ENCODE data around the gene ACAP2. TPM values are rescaled to one million over a fixed set of nuclear protein-coding genes. Genes with fewer than 3 reads are reported as not detected.
"Not testable (repeated sequence)": the region's sequence is repeated elsewhere in the genome, so short reads cannot be mapped to it uniquely, and the experiment has no call there.

Gene ACAP2
- total and polyA plus RNA-seq, 2 donors, result 18.9 to 40.4 TPM

DNA sequence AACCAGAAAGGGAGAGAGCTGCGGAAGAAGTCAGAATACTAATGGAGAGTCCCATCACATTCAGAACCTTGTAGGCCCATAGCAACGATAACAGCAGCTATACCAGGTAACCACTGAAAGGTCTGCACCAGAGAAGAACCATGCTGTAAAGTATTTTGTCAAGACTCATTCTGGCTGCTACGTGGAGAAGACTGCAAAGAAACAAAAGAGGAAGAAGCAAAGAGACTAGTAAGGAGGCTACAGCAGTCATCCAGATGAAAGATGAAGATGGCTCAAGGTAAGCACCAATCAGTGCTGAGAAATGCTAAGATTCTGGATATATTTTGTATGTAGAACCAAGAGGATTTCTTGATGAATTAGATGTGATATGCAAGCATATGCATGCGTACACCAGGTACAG, 39.6 kb downstream of the ACAP2 start:
- H3K36me3 ChIP-seq (ENCODE audit: control insufficient read depth in 2 of 2, insufficient read depth in 2 of 2, low read length in 1 of 2), result peaks cover 0 to 3% of the 10 kb centered on the region in 2 donors
- H3K4me1 ChIP-seq (ENCODE audit: control insufficient read depth in 2 of 2, insufficient read depth in 2 of 2, low read length in 2 of 2), result no peaks in the 10 kb centered on the region
- peaks cover 0 to 7% of the 10 kb centered on the region in 2 donors for H3K9me3 ChIP-seq (ENCODE audit: control insufficient read depth in 2 of 2, insufficient read depth in 1 of 2, low read length in 1 of 2)
- no peaks in the 10 kb centered on the region for H3K27me3 ChIP-seq (ENCODE audit: control insufficient read depth in 2 of 2, insufficient read depth in 1 of 2, low read length in 1 of 2)
- WGBS, result 89% methylated on average over 4 of the region's 4 CpGs
- no peak for DNase-seq (ENCODE audit: low read depth in 6 of 9, low spot score in 9 of 9)
- H3K4me3 ChIP-seq (ENCODE audit: low read length in 2 of 2), result no peak overlapping the region
- H3K27ac ChIP-seq (ENCODE audit: low read depth in 1 of 2, low read length in 1 of 2), result no peak overlapping the region

DNA sequence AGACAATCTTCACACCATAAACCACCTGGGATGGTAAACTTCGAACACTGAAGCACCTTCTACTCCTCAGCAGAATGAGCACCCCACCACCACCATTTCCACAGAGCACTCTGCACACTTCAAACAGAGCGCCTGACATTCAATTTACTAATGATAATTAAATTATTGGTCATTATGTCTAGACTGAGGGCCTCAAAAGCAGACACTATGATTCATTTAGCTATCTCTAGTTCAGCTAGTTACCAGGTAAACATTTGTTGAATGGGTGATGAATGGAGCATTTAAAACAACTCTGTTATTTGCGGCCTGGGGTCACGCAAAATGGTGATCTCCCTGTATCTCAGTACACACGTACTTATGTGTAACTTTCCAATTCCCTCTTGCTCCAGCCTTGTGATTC, 40.9 kb downstream of the ACAP2 start:
- H3K4me1 ChIP-seq (ENCODE audit: control insufficient read depth in 2 of 2, insufficient read depth in 2 of 2, low read length in 2 of 2), result no peaks in the 10 kb centered on the region
- H3K27ac ChIP-seq (ENCODE audit: low read depth in 1 of 2, low read length in 1 of 2), result no peak overlapping the region
- DNase-seq (ENCODE audit: low read depth in 6 of 9, low spot score in 9 of 9), result no peak
- WGBS, result 96% methylated on average over 5 of the region's 5 CpGs
- no peaks in the 10 kb centered on the region for H3K9me3 ChIP-seq (ENCODE audit: control insufficient read depth in 2 of 2, insufficient read depth in 1 of 2, low read length in 1 of 2)
- H3K36me3 ChIP-seq (ENCODE audit: control insufficient read depth in 2 of 2, insufficient read depth in 2 of 2, low read length in 1 of 2), result no peaks in the 10 kb centered on the region
- H3K4me3 ChIP-seq (ENCODE audit: low read length in 2 of 2), result no peak overlapping the region
- no peaks in the 10 kb centered on the region for H3K27me3 ChIP-seq (ENCODE audit: control insufficient read depth in 2 of 2, insufficient read depth in 1 of 2, low read length in 1 of 2)

DNA sequence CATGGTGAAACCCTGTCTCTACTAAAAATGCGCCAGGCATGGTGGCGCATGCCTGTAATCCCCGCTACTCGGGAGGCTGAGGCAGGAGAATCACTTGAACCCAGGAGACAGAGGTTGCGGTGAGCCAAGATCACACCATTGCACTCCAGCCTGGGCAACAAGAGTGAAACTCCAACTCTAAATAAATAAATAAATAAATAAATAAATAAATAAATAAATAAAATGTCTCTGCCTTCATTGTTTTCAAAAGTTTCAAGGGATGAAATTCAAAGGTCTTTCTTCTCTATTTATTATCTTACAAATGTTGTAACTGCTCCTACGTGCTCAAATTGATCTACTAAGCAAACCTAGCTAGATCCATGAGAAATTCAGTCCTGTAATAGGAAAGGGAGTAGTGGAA, 44.4 kb downstream of the ACAP2 start:
- not testable (repeated sequence) for H3K9me3 ChIP-seq (ENCODE audit: control insufficient read depth in 2 of 2, insufficient read depth in 1 of 2, low read length in 1 of 2); H3K27me3 ChIP-seq (ENCODE audit: control insufficient read depth in 2 of 2, insufficient read depth in 1 of 2, low read length in 1 of 2); H3K4me3 ChIP-seq (ENCODE audit: low read length in 2 of 2); H3K27ac ChIP-seq (ENCODE audit: low read depth in 1 of 2, low read length in 1 of 2); H3K4me1 ChIP-seq (ENCODE audit: control insufficient read depth in 2 of 2, insufficient read depth in 2 of 2, low read length in 2 of 2); H3K36me3 ChIP-seq (ENCODE audit: control insufficient read depth in 2 of 2, insufficient read depth in 2 of 2, low read length in 1 of 2); DNase-seq (ENCODE audit: low read depth in 6 of 9, low spot score in 9 of 9)
- 96% methylated on average over 6 of the region's 6 CpGs for WGBS

DNA sequence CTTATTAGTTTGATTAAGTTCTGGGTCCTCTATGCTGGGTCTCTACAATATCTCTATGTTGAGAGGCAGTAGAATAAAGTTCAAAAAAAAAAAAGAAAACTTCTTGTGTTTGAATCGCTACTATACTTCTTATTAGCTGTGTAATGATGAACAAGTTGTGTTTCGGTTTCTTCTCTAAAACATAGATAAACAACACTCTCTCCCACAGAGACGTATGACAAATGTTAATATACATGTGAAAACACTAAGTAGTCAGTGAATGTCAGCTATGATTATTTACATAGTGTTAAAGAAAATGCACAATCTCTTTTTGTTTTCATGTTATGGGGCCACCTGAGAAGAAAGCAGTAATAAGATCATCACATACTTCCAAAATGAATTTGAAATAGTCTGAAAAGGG, 45.3 kb downstream of the ACAP2 start:
- no peak overlapping the region for H3K27ac ChIP-seq (ENCODE audit: low read depth in 1 of 2, low read length in 1 of 2)
- DNase-seq (ENCODE audit: low read depth in 6 of 9, low spot score in 9 of 9), result no peak
- 97% methylated on average over 3 of the region's 3 CpGs for WGBS
- no peaks in the 10 kb centered on the region for H3K36me3 ChIP-seq (ENCODE audit: control insufficient read depth in 2 of 2, insufficient read depth in 2 of 2, low read length in 1 of 2)
- H3K4me1 ChIP-seq (ENCODE audit: control insufficient read depth in 2 of 2, insufficient read depth in 2 of 2, low read length in 2 of 2), result no peaks in the 10 kb centered on the region
- no peaks in the 10 kb centered on the region for H3K27me3 ChIP-seq (ENCODE audit: control insufficient read depth in 2 of 2, insufficient read depth in 1 of 2, low read length in 1 of 2)
- H3K9me3 ChIP-seq (ENCODE audit: control insufficient read depth in 2 of 2, insufficient read depth in 1 of 2, low read length in 1 of 2), result peaks cover 0 to 3% of the 10 kb centered on the region in 2 donors
- no peak overlapping the region for H3K4me3 ChIP-seq (ENCODE audit: low read length in 2 of 2)

DNA sequence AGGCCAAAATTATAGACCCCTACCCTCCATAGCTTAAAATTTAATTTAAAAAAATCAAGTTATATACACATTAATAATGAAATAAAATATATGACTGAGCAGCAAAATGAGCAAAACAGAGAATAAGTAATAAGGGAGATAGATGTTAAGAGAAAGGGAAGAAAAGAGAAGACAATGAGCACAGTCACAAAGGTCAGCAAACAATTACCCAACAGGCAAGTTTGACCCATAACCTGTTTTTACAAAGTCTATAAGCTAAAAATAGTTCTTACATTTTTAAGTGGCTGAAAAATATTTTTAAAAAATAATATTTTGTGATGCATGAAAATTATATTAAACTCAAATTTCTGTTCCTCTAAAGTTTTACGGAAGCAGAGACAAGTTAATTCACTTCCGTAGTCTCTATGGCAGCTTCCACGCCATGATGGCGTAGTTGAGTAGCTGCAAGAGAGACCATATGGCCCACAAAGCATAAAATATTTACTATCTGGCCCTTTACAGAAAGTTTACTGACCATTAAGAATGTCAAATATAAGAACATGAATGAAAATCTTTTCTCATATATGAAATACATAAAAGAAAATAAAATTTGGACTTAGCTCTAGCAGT, 47.5 kb downstream of the ACAP2 start:
- Histone ChIP-seq H3K27ac (ENCODE audit: low read depth in 1 of 2, low read length in 1 of 2) (no peak overlapping the region), H3K4me1 (ENCODE audit: control insufficient read depth in 2 of 2, insufficient read depth in 2 of 2, low read length in 2 of 2) (no peaks in the 10 kb centered on the region), H3K4me3 (ENCODE audit: low read length in 2 of 2) (no peak overlapping the region), H3K27me3 (ENCODE audit: control insufficient read depth in 2 of 2, insufficient read depth in 1 of 2, low read length in 1 of 2) (no peaks in the 10 kb centered on the region), H3K9me3 (ENCODE audit: control insufficient read depth in 2 of 2, insufficient read depth in 1 of 2, low read length in 1 of 2) (peaks cover 0 to 3% of the 10 kb centered on the region in 2 donors), H3K36me3 (ENCODE audit: control insufficient read depth in 2 of 2, insufficient read depth in 2 of 2, low read length in 1 of 2) (peaks cover 3 to 5% of the 10 kb centered on the region in 2 donors)
- WGBS, result over 99% methylated on average over 4 of the region's 4 CpGs
- no peak for DNase-seq (ENCODE audit: low read depth in 6 of 9, low spot score in 9 of 9)

DNA sequence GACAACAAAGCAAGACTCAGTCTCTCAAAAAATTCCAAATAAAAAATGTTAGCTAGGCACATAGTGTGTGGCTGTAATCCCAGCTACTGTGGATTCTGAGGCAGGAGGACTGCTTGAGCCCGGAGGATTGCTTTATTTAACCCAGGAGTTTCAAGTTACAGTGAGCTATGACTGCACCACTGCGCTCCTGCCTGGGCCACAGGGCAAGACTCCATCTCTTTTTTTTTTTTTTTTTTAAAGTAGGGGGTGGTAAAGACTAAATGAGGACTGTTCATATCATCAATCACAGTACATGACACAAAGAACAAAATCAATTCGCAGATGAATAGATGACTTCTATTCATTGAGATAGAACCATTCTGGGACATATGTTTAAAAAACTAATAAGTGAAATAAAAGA, 48.1 kb downstream of the ACAP2 start:
- H3K9me3 ChIP-seq (ENCODE audit: control insufficient read depth in 2 of 2, insufficient read depth in 1 of 2, low read length in 1 of 2), result peaks cover 0 to 3% of the 10 kb centered on the region in 2 donors
- no peaks in the 10 kb centered on the region for H3K27me3 ChIP-seq (ENCODE audit: control insufficient read depth in 2 of 2, insufficient read depth in 1 of 2, low read length in 1 of 2)
- H3K36me3 ChIP-seq (ENCODE audit: control insufficient read depth in 2 of 2, insufficient read depth in 2 of 2, low read length in 1 of 2), result peaks cover 3 to 5% of the 10 kb centered on the region in 2 donors
- no peaks in the 10 kb centered on the region for H3K4me1 ChIP-seq (ENCODE audit: control insufficient read depth in 2 of 2, insufficient read depth in 2 of 2, low read length in 2 of 2)
- 96% methylated on average over 3 of the region's 3 CpGs for WGBS
- no peak for DNase-seq (ENCODE audit: low read depth in 6 of 9, low spot score in 9 of 9)
- H3K27ac ChIP-seq (ENCODE audit: low read depth in 1 of 2, low read length in 1 of 2), result no peak overlapping the region
- H3K4me3 ChIP-seq (ENCODE audit: low read length in 2 of 2), result no peak overlapping the region

DNA sequence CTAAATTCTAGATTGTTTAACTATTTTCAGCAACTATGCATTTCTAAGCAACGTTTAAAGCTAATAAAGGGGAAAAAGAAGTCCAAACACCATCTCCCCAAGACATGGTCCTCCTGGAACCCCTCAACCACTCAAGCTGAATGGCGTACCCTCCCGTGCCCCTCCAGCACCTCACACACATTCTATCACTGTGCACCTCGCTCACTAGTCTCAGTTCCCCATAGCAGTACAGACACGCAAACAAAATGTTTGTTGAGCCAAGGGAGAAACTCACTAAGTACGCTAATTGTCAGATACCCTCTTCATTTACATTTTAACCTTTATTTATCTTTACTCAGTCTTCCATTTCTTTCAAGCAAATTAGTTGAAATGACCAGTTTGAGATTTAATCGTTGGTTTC, 48.8 kb downstream of the ACAP2 start:
- no peak overlapping the region for H3K27ac ChIP-seq (ENCODE audit: low read depth in 1 of 2, low read length in 1 of 2)
- H3K4me1 ChIP-seq (ENCODE audit: control insufficient read depth in 2 of 2, insufficient read depth in 2 of 2, low read length in 2 of 2), result no peaks in the 10 kb centered on the region
- peaks cover 0 to 3% of the 10 kb centered on the region in 2 donors for H3K9me3 ChIP-seq (ENCODE audit: control insufficient read depth in 2 of 2, insufficient read depth in 1 of 2, low read length in 1 of 2)
- H3K36me3 ChIP-seq (ENCODE audit: control insufficient read depth in 2 of 2, insufficient read depth in 2 of 2, low read length in 1 of 2), result peaks cover 3 to 6% of the 10 kb centered on the region in 2 donors
- 97% methylated on average over 7 of the region's 7 CpGs for WGBS
- no peak for DNase-seq (ENCODE audit: low read depth in 6 of 9, low spot score in 9 of 9)
- H3K27me3 ChIP-seq (ENCODE audit: control insufficient read depth in 2 of 2, insufficient read depth in 1 of 2, low read length in 1 of 2), result no peaks in the 10 kb centered on the region
- no peak overlapping the region for H3K4me3 ChIP-seq (ENCODE audit: low read length in 2 of 2)

DNA sequence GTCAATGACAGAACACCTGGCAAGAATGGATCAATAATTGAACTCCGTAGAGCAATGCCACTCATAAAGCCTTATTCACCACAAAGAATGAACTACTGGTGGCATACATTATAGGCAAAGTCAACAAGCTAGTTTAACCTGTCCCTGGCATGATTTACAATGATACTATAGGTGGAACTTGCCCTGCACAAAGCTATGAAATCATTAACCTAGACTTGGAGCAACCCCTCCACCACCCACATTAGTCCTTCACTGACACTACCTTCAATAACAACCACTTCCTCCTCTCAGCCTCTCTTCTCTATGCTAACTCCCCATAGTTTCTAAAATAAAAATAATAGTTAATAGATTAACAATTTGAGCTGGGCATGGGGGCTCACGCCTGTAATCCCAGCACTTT, 54.4 kb downstream of the ACAP2 start:
- no peak overlapping the region for H3K4me3 ChIP-seq (ENCODE audit: low read length in 2 of 2)
- peaks cover 3 to 12% of the 10 kb centered on the region in 2 donors for H3K36me3 ChIP-seq (ENCODE audit: control insufficient read depth in 2 of 2, insufficient read depth in 2 of 2, low read length in 1 of 2)
- H3K27me3 ChIP-seq (ENCODE audit: control insufficient read depth in 2 of 2, insufficient read depth in 1 of 2, low read length in 1 of 2), result no peaks in the 10 kb centered on the region
- no peak for DNase-seq (ENCODE audit: low read depth in 6 of 9, low spot score in 9 of 9)
- peaks cover 0 to 3% of the 10 kb centered on the region in 2 donors for H3K9me3 ChIP-seq (ENCODE audit: control insufficient read depth in 2 of 2, insufficient read depth in 1 of 2, low read length in 1 of 2)
- H3K27ac ChIP-seq (ENCODE audit: low read depth in 1 of 2, low read length in 1 of 2), result no peak overlapping the region
- 98% methylated on average over 2 of the region's 2 CpGs for WGBS
- no peaks in the 10 kb centered on the region for H3K4me1 ChIP-seq (ENCODE audit: control insufficient read depth in 2 of 2, insufficient read depth in 2 of 2, low read length in 2 of 2)

DNA sequence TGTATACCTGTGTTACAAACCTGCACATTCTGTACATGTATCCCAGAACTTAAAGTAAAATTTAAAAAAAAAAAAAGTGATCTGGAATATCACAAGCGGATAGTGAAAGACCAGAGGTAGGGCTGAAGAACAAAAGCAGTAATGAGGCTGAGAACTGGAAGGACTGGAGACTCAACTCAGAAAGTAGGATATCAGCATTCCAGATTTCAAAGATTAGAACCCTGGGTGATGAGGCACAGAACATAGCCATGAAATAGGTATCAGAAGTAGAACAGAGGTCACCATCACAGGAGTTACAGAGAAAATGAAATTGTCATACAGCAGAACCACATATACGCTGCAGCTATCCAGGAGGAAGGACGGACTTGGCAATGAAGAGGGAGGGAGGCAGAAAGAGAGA, 56.1 kb downstream of the ACAP2 start:
- Histone ChIP-seq H3K4me1 (ENCODE audit: control insufficient read depth in 2 of 2, insufficient read depth in 2 of 2, low read length in 2 of 2) (no peaks in the 10 kb centered on the region), H3K27me3 (ENCODE audit: control insufficient read depth in 2 of 2, insufficient read depth in 1 of 2, low read length in 1 of 2) (no peaks in the 10 kb centered on the region), H3K36me3 (ENCODE audit: control insufficient read depth in 2 of 2, insufficient read depth in 2 of 2, low read length in 1 of 2) (peaks cover 3 to 12% of the 10 kb centered on the region in 2 donors), H3K4me3 (ENCODE audit: low read length in 2 of 2) (no peak overlapping the region), H3K27ac (ENCODE audit: low read depth in 1 of 2, low read length in 1 of 2) (no peak overlapping the region), H3K9me3 (ENCODE audit: control insufficient read depth in 2 of 2, insufficient read depth in 1 of 2, low read length in 1 of 2) (no peaks in the 10 kb centered on the region)
- no peak for DNase-seq (ENCODE audit: low read depth in 6 of 9, low spot score in 9 of 9)
- WGBS, result 93% methylated on average over 3 of the region's 3 CpGs
